ENCODE results near the gene PLD3. TPM values are rescaled to one million over a fixed set of nuclear protein-coding genes. Genes with fewer than 3 reads are reported as not detected.

The PLD3 gene
- total and polyA plus RNA-seq, 3 donors from 2014 or later = 219 to 533 (median 277) TPM

- TF ChIP-seq CTCF (IDR thresholded peaks at IDR 0.05) = no peak
- no peak for TF ChIP-seq POLR2A (IDR thresholded peaks at IDR 0.05)
- Histone ChIP-seq H3K27me3 (no peaks in the 10 kb centered on the region), H3K9me3 (no peaks in the 10 kb centered on the region), H3K36me3 (ENCODE audit: low read depth, missing control alignments) (no peaks in the 10 kb centered on the region), H3K4me3 (no peak overlapping the region), H3K27ac (no peak overlapping the region), H3K4me1 (no peaks in the 10 kb centered on the region)
- intact Hi-C loops (cut with DNase I; ENCODE audit: low total_unique reads) = no loop called here
- DNase-seq = no peak
- 86 to 90% methylated on average over 6 of the region's 6 CpGs for WGBS, 2 donors
These were observed 8.4 kb downstream of the PLD3 start for GRCh38 chr19:40356681-40357595.

DNA sequence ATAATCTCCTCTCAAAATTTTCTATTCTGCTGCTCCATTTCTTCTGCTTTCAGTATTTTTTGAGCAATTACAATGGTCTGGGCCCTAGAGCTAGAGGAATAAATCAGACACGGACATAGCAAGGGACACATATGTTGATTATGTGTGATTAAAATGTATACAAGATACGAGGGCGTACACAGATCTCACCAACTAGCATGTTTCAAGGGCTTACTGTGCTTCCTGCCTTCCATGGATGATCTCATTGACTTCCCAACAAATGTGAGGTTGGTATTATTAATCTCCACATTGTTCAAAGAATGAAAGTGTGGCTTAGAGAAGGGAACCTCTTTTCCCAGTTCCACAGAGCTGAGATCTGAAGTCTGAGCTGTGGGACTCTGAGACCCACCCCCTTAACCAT, 9.1 kb downstream of the PLD3 start:
- intact Hi-C loops (cut with DNase I; ENCODE audit: low total_unique reads) = no loop called here
- H3K4me3 ChIP-seq = no peak overlapping the region
- 86% methylated on average over 3 of the region's 3 CpGs for WGBS, 2 donors
- no peak for TF ChIP-seq CTCF (IDR thresholded peaks at IDR 0.05)
- TF ChIP-seq POLR2A (IDR thresholded peaks at IDR 0.05) = no peak
- no peaks in the 10 kb centered on the region for H3K4me1 ChIP-seq
- no peaks in the 10 kb centered on the region for H3K9me3 ChIP-seq
- no peaks in the 10 kb centered on the region for H3K36me3 ChIP-seq (ENCODE audit: low read depth, missing control alignments)
- H3K27ac ChIP-seq = no peak overlapping the region
- no peaks in the 10 kb centered on the region for H3K27me3 ChIP-seq
- DNase-seq = no peak

GRCh38 chr19:40358773-40359172, 10.3 kb downstream of the PLD3 start:
- H3K36me3 ChIP-seq (ENCODE audit: low read depth, missing control alignments) = no peaks in the 10 kb centered on the region
- H3K4me1 ChIP-seq = no peaks in the 10 kb centered on the region
- H3K27me3 ChIP-seq = no peaks in the 10 kb centered on the region
- H3K9me3 ChIP-seq = no peaks in the 10 kb centered on the region
- TF ChIP-seq CTCF (IDR thresholded peaks at IDR 0.05) = no peak
- no peak for TF ChIP-seq POLR2A (IDR thresholded peaks at IDR 0.05)
- no peak overlapping the region for H3K4me3 ChIP-seq
- intact Hi-C loops (cut with DNase I; ENCODE audit: low total_unique reads) = no loop called here
- DNase-seq = no peak
- 81 to 86% methylated on average over 5 of the region's 5 CpGs for WGBS, 2 donors
- H3K27ac ChIP-seq = no peak overlapping the region

DNA sequence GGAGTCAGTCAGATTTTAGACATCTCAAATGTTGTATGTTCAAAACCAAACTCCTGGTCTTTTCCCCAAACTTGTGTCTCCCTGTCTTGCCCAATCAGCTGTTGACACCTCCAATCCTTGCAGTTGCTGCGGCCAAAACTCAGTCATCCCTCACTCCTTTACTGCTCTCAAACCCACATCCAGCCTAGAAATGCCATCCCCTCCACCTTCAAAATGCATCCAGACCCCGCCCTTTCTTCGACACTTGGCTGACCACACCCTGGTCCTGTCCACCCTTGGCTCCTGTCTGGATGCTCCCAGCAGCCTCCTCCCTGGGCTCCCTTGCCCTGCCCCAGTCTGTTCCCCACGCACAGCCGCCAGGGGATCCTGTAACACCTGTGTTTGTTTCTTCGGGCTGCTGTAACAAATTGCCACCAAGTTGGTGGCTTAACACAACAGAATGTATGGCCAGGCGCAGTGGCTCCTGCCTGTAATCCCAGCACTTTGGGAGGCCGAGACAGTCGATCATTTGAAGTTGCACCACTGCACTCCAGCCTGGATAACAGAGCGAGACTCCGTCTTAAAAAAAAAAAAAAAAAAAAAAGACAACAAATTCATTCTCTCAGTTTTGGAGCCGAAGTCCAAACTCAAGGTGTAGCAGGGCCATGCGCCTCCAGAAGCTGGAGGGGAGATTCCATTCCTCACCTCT, 11.7 kb downstream of the PLD3 start:
- intact Hi-C loops (cut with DNase I; ENCODE audit: low total_unique reads) = no loop called here
- no peak overlapping the region for H3K27ac ChIP-seq
- no peaks in the 10 kb centered on the region for H3K4me1 ChIP-seq
- 88% methylated on average over 13 of the region's 13 CpGs for WGBS, 2 donors
- no peak overlapping the region for H3K4me3 ChIP-seq
- no peaks in the 10 kb centered on the region for H3K36me3 ChIP-seq (ENCODE audit: low read depth, missing control alignments)
- no peak for TF ChIP-seq CTCF (IDR thresholded peaks at IDR 0.05)
- no peak for TF ChIP-seq POLR2A (IDR thresholded peaks at IDR 0.05)
- H3K27me3 ChIP-seq = no peaks in the 10 kb centered on the region
- no peaks in the 10 kb centered on the region for H3K9me3 ChIP-seq
- no peak for DNase-seq
